Neural progenitor cell (in vitro differentiated cells): ENCODE data around the gene DDX3Y. TPM values are rescaled to one million over a fixed set of nuclear protein-coding genes. Genes with fewer than 3 reads are reported as not detected.

Experiments used
- DNase-seq: peaks from one replicate; pipeline ENCODE4 v3.0.0-alpha.2; 2016; ENCODE audit warnings: low spot score
- H2AFZ ChIP-seq: fragments of 200-600 bp; sonication (generic); replicated peaks from 2 replicates; pipeline ENCODE4 v1.6.1; 2016; ENCODE audit warnings: antibody characterized with exemption
- H3F3A ChIP-seq: fragments of 200-600 bp; sonication (generic); 2 replicates; pipeline ENCODE4 v1.6.1; 2016; ENCODE audit warnings: antibody characterized with exemption, low read depth
- H3K27ac ChIP-seq: fragments of 200-600 bp; sonication (generic); 2 replicates; pipeline ENCODE4 v1.5.1; 2016; ENCODE audit warnings: mild to moderate bottlenecking
- H3K27me3 ChIP-seq: fragments of 200-600 bp; sonication (generic); 2 replicates; pipeline ENCODE4 v1.6.1; 2016; ENCODE audit warnings: mild to moderate bottlenecking, moderate library complexity
- H3K36me3 ChIP-seq: fragments of 200-600 bp; sonication (generic); 2 replicates; pipeline ENCODE4 v1.5.1; 2016
- H3K4me1 ChIP-seq: fragments of 200-600 bp; sonication (generic); 2 replicates; pipeline ENCODE4 v1.6.1; 2016; ENCODE audit warnings: mixed run types
- H3K4me2 ChIP-seq: fragments of 200-600 bp; sonication (generic); 2 replicates; pipeline ENCODE4 v1.6.1; 2016
- H3K4me3 ChIP-seq: fragments of 200-600 bp; sonication (generic); 2 replicates; pipeline ENCODE4 v1.5.1; 2016
- H3K79me2 ChIP-seq: fragments of 200-600 bp; sonication (generic); 2 replicates; pipeline ENCODE4 v1.6.1; 2016; ENCODE audit warnings: low read depth
- H3K9ac ChIP-seq: fragments of 200-600 bp; sonication (generic); 2 replicates; pipeline ENCODE4 v1.6.1; 2016
- H3K9me3 ChIP-seq: fragments of 200-600 bp; sonication (generic); 2 replicates; pipeline ENCODE4 v1.5.1; 2016; ENCODE audit warnings: low read depth
- H4K20me1 ChIP-seq: fragments of 200-600 bp; sonication (generic); 2 replicates; pipeline ENCODE4 v1.6.1; 2016; ENCODE audit warnings: low read depth
- H3K27ac Mint-ChIP-seq: 3 replicates; pipeline ENCODE4 v1.8.0; 2021; ENCODE audit warnings: mixed read lengths
- H3K27me3 Mint-ChIP-seq: 2 replicates; pipeline ENCODE4 v1.8.0; 2022; ENCODE audit warnings: low read depth, mild to moderate bottlenecking, inconsistent platforms, moderate library complexity, mixed read lengths; ENCODE audit not compliant: insufficient read depth
- H3K36me3 Mint-ChIP-seq: 3 replicates; pipeline ENCODE4 v1.8.0; 2021; ENCODE audit warnings: mixed read lengths
- H3K4me1 Mint-ChIP-seq: 3 replicates; pipeline ENCODE4 v1.8.0; 2021; ENCODE audit warnings: mixed read lengths
- H3K4me3 Mint-ChIP-seq: 3 replicates; pipeline ENCODE4 v1.8.0; 2021; ENCODE audit warnings: mild to moderate bottlenecking, moderate library complexity, mixed read lengths
- H3K9me3 Mint-ChIP-seq: 3 replicates; pipeline ENCODE4 v1.8.0; 2020; ENCODE audit warnings: mixed read lengths
- CTCF ChIP-seq: fragments of 200-600 bp; sonication (generic); IDR thresholded peaks from 2 replicates; pipeline ENCODE4 v1.5.1; 2017; ENCODE audit warnings: antibody characterized with exemption, mild to moderate bottlenecking
- EZH2 ChIP-seq: fragments of 200-600 bp; sonication (generic); IDR thresholded peaks from 2 replicates; pipeline ENCODE4 v1.6.1; 2017; ENCODE audit warnings: antibody characterized with exemption, mild to moderate bottlenecking, moderate library complexity
- EZH2phosphoT487 ChIP-seq: fragments of 200-600 bp; sonication (generic); IDR thresholded peaks from 2 replicates; pipeline ENCODE4 v1.6.1; 2017; ENCODE audit warnings: antibody characterized with exemption
- total RNA-seq: library from RNA; depleted of rRNA; stranded (reverse); fragments of >200 nt; gene quantifications from 2 replicates; pipeline ENCODE4 v1.2.3, GENCODE V29; 2015; ENCODE audit warnings: low replicate concordance

The DDX3Y gene
- total RNA-seq: not detected in 2 replicates

GRCh38 chrY:12904618-12905516 is at the start of gene DDX3Y:
DDX3Y (plus strand) TSS chrY:12904868; CDS start chrY:12904937, 69 bp downstream.
- no peaks in the 10 kb centered on the region for H3K4me1 Mint-ChIP-seq
- Histone ChIP-seq H3K9me3 (no peaks in the 10 kb centered on the region), H3K27me3 (no peaks in the 10 kb centered on the region), H3K36me3 (no peaks in the 10 kb centered on the region), H3K4me2 (no peak within 1 kb of the TSS), H4K20me1 (no peaks in the 10 kb centered on the region), H3K4me3 (no peak within 1 kb of the TSS), H2AFZ (no peak within 1 kb of the TSS), H3K79me2 (no peaks in the 10 kb centered on the region), H3K9ac (no peak within 1 kb of the TSS), H3F3A (no peaks in the 10 kb centered on the region), H3K27ac (no peak within 1 kb of the TSS), H3K4me1 (no peaks in the 10 kb centered on the region)
- H3K9me3 Mint-ChIP-seq: no peaks in the 10 kb centered on the region
- H3K27me3 Mint-ChIP-seq: no peaks in the 10 kb centered on the region
- no peaks in the 10 kb centered on the region for H3K36me3 Mint-ChIP-seq
- TF ChIP-seq CTCF (no peak), EZH2phosphoT487 (no peak), EZH2 (no peak)
- H3K27ac Mint-ChIP-seq: no peak within 1 kb of the TSS
- no peak within 1 kb of the TSS for H3K4me3 Mint-ChIP-seq
- DNase-seq: no peak

- Histone ChIP-seq H4K20me1 (no peaks in the 10 kb centered on the region), H3K9ac (no peak overlapping the region), H3K4me2 (no peak overlapping the region), H3K4me3 (no peak overlapping the region), H3K4me1 (no peaks in the 10 kb centered on the region), H3K27ac (no peak overlapping the region), H3K79me2 (no peaks in the 10 kb centered on the region), H2AFZ (no peak overlapping the region), H3K27me3 (no peaks in the 10 kb centered on the region), H3F3A (no peaks in the 10 kb centered on the region), H3K36me3 (no peaks in the 10 kb centered on the region), H3K9me3 (no peaks in the 10 kb centered on the region)
- Mint-ChIP-seq H3K36me3 (no peaks in the 10 kb centered on the region), H3K9me3 (no peaks in the 10 kb centered on the region), H3K27me3 (no peaks in the 10 kb centered on the region), H3K4me1 (no peaks in the 10 kb centered on the region), H3K27ac (no peak overlapping the region), H3K4me3 (no peak overlapping the region)
- DNase-seq: no peak
- TF ChIP-seq EZH2: no peak
- TF ChIP-seq CTCF: no peak
- TF ChIP-seq EZH2phosphoT487: no peak
Observed at GRCh38 chrY:12855791-12856275, 48.8 kb upstream of the DDX3Y start.

- H2AFZ ChIP-seq: no peak overlapping the region
- no peaks in the 10 kb centered on the region for H3K27me3 ChIP-seq
- no peaks in the 10 kb centered on the region for H3K9me3 ChIP-seq
- no peak overlapping the region for H3K27ac Mint-ChIP-seq
- no peaks in the 10 kb centered on the region for H3K9me3 Mint-ChIP-seq
- H3K27me3 Mint-ChIP-seq: no peaks in the 10 kb centered on the region
- no peak overlapping the region for H3K4me2 ChIP-seq
- H3K4me3 Mint-ChIP-seq: no peak overlapping the region
- no peaks in the 10 kb centered on the region for H3K79me2 ChIP-seq
- no peaks in the 10 kb centered on the region for H3K36me3 ChIP-seq
- DNase-seq: no peak
- no peak overlapping the region for H3K4me3 ChIP-seq
- H3F3A ChIP-seq: no peaks in the 10 kb centered on the region
- TF ChIP-seq EZH2phosphoT487 (no peak), EZH2 (no peak), CTCF (no peak)
- H3K4me1 ChIP-seq: no peaks in the 10 kb centered on the region
- H3K4me1 Mint-ChIP-seq: no peaks in the 10 kb centered on the region
- no peaks in the 10 kb centered on the region for H3K36me3 Mint-ChIP-seq
- no peaks in the 10 kb centered on the region for H4K20me1 ChIP-seq
- H3K9ac ChIP-seq: no peak overlapping the region
- H3K27ac ChIP-seq: no peak overlapping the region
Observed at GRCh38 chrY:12867960-12868359, 36.7 kb upstream of the DDX3Y start.
